ENCODE results near the gene CFAP99. TPM values are rescaled to one million over a fixed set of nuclear protein-coding genes. Genes with fewer than 3 reads are reported as not detected.

The CFAP99 gene
- total and polyA plus RNA-seq, 2 of the 8 experiments (the other 6 are each of a cell fraction or from before 2014, with no cell fraction given), result not detected

DNA sequence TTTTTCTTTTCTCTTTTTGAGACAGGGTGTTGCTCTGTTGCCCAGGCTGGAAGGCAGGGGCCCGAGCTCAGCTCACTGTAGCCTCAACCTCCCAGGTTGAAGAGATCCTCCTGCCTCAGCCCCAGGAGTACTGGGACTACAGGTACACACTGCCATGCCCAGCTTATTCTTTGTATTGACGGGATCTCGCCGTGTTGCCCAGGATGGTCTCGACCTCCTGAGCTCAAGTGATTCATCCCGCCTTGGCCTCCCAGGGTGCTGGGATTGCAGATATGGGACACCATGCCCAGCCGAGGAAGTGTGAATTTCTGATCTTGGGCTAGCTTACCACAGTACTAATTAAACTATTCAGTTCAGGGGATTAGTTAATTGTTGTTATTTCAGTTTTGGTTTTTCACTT, 89.1 kb downstream of the CFAP99 start:
- H3K27ac ChIP-seq (ENCODE audit: low read depth, low read length), result no peak overlapping the region
- no peak overlapping the region for H4K8ac ChIP-seq (ENCODE audit: extremely low read depth, insufficient read depth, low read length)
- H2BK12ac ChIP-seq (ENCODE audit: low read depth, low read length), result no peak overlapping the region
- no peaks in the 10 kb centered on the region for H3K9me3 ChIP-seq (ENCODE audit: insufficient read depth in 2 of 2, low read depth in 1 of 2, low read length in 1 of 2)
- H2AK5ac ChIP-seq (ENCODE audit: low read depth, low read length), result no peak overlapping the region
- no peak overlapping the region for H3K9ac ChIP-seq (replicated peaks in 1 of 4; ENCODE audit: extremely low read depth in 1 of 4, low read depth in 3 of 4, low read length in 3 of 4)
- H3K36me3 ChIP-seq (ENCODE audit: control insufficient read depth in 2 of 4, insufficient read depth in 4 of 4, low read length in 3 of 4), result peaks cover 16 to 71% (median 38%) of the 10 kb centered on the region in 4 experiments
- no peaks in the 10 kb centered on the region; the same call in 1 of the 2 replicates for H3K23me2 ChIP-seq (ENCODE audit: low read depth, low read length)
- no peak overlapping the region for H3K56ac ChIP-seq (replicated peaks; ENCODE audit: insufficient read length, low read depth, low read length)
- H3K4ac ChIP-seq (replicated peaks; ENCODE audit: insufficient read length, low read depth, low read length), result no peak overlapping the region
- H4K91ac ChIP-seq (replicated peaks; ENCODE audit: insufficient read length, low read length), result no peak overlapping the region
- DNase-seq (ENCODE audit: low read depth in 1 of 2, low spot score in 2 of 2) (no peak), FAIRE-seq (no peak)
- H3K79me1 ChIP-seq (ENCODE audit: low read depth, low read length), result peaks cover 18% of the 10 kb centered on the region
- no peaks in the 10 kb centered on the region for H3K4me1 ChIP-seq (replicated peaks in 1 of 4; ENCODE audit: control insufficient read depth in 3 of 4, insufficient read depth in 4 of 4, low read length in 3 of 4)
- TF ChIP-seq CTBP2 (IDR thresholded peaks at IDR 0.05; ENCODE audit: borderline replicate concordance, insufficient read depth, insufficient read length, low read length), result no peak
- H2BK20ac ChIP-seq (ENCODE audit: low read length), result no peak overlapping the region
- no peaks in the 10 kb centered on the region for H3K27me3 ChIP-seq (replicated peaks in 1 of 4; ENCODE audit: control insufficient read depth in 3 of 4, extremely low read depth in 1 of 4, insufficient read depth in 3 of 4, low read length in 3 of 4)
- no peak overlapping the region for H4K5ac ChIP-seq (ENCODE audit: insufficient read length, low read depth, low read length)
- no peak overlapping the region for H3K14ac ChIP-seq (ENCODE audit: insufficient read length)
- peaks cover 2 to 20% of the 10 kb centered on the region in 2 experiments; a peak in 3 of 4 replicates for H3K79me2 ChIP-seq (ENCODE audit: control insufficient read depth in 1 of 2, insufficient read depth in 2 of 2, low read length in 2 of 2)
- no peak overlapping the region for H2BK5ac ChIP-seq (ENCODE audit: low read depth, low read length)
- no peak overlapping the region for H2BK120ac ChIP-seq (replicated peaks; ENCODE audit: low read depth, low read length)
- WGBS, 2 experiments (ENCODE audit: extremely low coverage in 1 of 2, insufficient coverage in 1 of 2, insufficient read length in 1 of 2, insufficient replicate concordance in 2 of 2, low coverage in 1 of 2, low lambda C conversion rate in 2 of 2, missing lambda C conversion rate in 1 of 2), result 100% methylated on average over 3 of the region's 7 CpGs; no CpG with 5 or more reads in 1 of the 2 experiments
- no peak overlapping the region for H2AFZ ChIP-seq (ENCODE audit: low read length)
- H3K23ac ChIP-seq (ENCODE audit: insufficient read length), result no peak overlapping the region
- H3K4me2 ChIP-seq (ENCODE audit: insufficient read depth in 1 of 2, low read depth in 2 of 2, low read length in 2 of 2), result no peak overlapping the region
- H2BK15ac ChIP-seq (ENCODE audit: low read length), result no peak overlapping the region
- H3K4me3 ChIP-seq (ENCODE audit: extremely low read depth in 1 of 4, insufficient read depth in 2 of 4, low read depth in 3 of 4, low read length in 4 of 4), result no peak overlapping the region
- ChIA-PET CTCF (ENCODE audit: partially characterized antibody) (interaction anchor here (0.6 to 1.5 kb wide), 5 partner anchors 8 to 810 kb away, joined by 3 to 7 read pairs (median 3); no protein-coding TSS in a partner anchor), POLR2A (ENCODE audit: partially characterized antibody) (interaction anchor here (0.6 to 1.9 kb wide), 4 partner anchors 9 to 276 kb away, joined by 3 to 6 read pairs (median 3); no protein-coding TSS in a partner anchor)
- H4K20me1 ChIP-seq (replicated peaks in 1 of 2; ENCODE audit: control insufficient read depth in 1 of 2, insufficient read depth in 2 of 2, low read length in 2 of 2), result peaks cover 13 to 17% of the 10 kb centered on the region in 2 experiments
- H3K18ac ChIP-seq (ENCODE audit: extremely low read depth, low read length), result no peak overlapping the region

Measured in H1 (cell line).